Tibial artery (tissue), 4 donors: ENCODE data around the gene ICA1.

Experiments used
- DNase-seq, 2 donors: peaks; one replicate each; pipeline ENCODE4 v3.0.0-alpha.2; 2019
- H3K27ac ChIP-seq, 2 donors: fragments of 200-600 bp; sonication (generic) in 1 of 2; 1 replicate in 1 of 2; 2 replicates in 1 of 2; pipeline ENCODE4 v1.5.1; 2018 to 2019; ENCODE audit warnings: mild to moderate bottlenecking in 1 of 2
- H3K27me3 ChIP-seq, 2 donors: fragments of 200-600 bp; sonication (generic) in 1 of 2; one replicate each; pipeline versions ENCODE4 v1.5.1 to v1.6.0; 2016 to 2019
- H3K36me3 ChIP-seq, 3 donors: fragments of 200-600 bp; sonication (generic) in 2 of 3; one replicate each; pipeline ENCODE4 v1.5.1; 2016 to 2019; ENCODE audit warnings: mild to moderate bottlenecking in 2 of 3
- H3K4me1 ChIP-seq, 4 donors: fragments of 200-600 bp; sonication (generic) in 2 of 4; 1 replicate in 3 of 4; 2 replicates in 1 of 4; pipeline ENCODE4 v1.5.1; 2016 to 2019
- H3K4me3 ChIP-seq, 2 donors: fragments of 200-600 bp; sonication (generic) in 1 of 2; 1 replicate in 1 of 2; 2 replicates in 1 of 2; pipeline ENCODE4 v1.5.1; 2018 to 2019; ENCODE audit warnings: mild to moderate bottlenecking in 2 of 2
- H3K9me3 ChIP-seq, 3 donors: fragments of 200-600 bp; sonication (generic) in 1 of 3; one replicate each; pipeline ENCODE4 v1.5.1; 2016 to 2019
- CTCF ChIP-seq, 2 experiments: fragments of 200-600 bp in 1 of 2; fragments of 450-650 bp in 1 of 2; IDR thresholded peaks; one replicate each; pipeline ENCODE4 v1.5.1; 2017 to 2019; ENCODE audit warnings: antibody characterized with exemption in 2 of 2, mild to moderate bottlenecking in 1 of 2, moderate library complexity in 1 of 2
- intact Hi-C: fragments of 100-400 bp; cut with DNase I; formaldehyde crosslinking; loops from one replicate; pipeline ENCODE4 v1.15.0; 2023; ENCODE audit warnings: low total_unique reads

ICA1 gene

GRCh38 chr7:8151161-8151725 is 110.7 kb downstream of the ICA1 start:
- Histone ChIP-seq H3K9me3 (no peaks in the 10 kb centered on the region), H3K36me3 (no peaks in the 10 kb centered on the region), H3K27me3 (no peaks in the 10 kb centered on the region), H3K27ac (no peak overlapping the region), H3K4me3 (no peak overlapping the region), H3K4me1 (no peaks in the 10 kb centered on the region)
- DNase-seq: no peak
- no peak for TF ChIP-seq CTCF (IDR thresholded peaks at IDR 0.05)
- intact Hi-C loops: no loop called here

DNA sequence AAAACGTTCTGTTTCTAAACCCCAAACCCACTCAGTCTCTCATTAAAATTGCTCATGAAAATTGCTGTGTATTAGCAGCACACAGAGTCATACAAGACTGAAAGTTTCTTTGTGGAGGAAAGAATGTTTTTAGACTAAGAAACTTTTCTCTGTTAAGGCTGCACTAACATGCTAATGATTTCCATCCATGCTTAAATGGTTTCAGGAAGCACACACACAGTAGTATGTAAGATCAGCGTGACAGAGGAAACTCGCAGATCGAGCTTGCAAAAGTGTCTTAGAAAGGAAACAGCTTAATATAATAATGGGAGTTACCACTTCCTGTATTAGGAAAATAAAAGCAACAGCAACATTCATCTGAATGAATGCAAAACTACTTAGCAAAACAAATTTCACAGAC is 112.7 kb downstream of the ICA1 start:
- DNase-seq: no peak
- intact Hi-C loops: no loop called here
- no peak for TF ChIP-seq CTCF (IDR thresholded peaks at IDR 0.05)

DNA sequence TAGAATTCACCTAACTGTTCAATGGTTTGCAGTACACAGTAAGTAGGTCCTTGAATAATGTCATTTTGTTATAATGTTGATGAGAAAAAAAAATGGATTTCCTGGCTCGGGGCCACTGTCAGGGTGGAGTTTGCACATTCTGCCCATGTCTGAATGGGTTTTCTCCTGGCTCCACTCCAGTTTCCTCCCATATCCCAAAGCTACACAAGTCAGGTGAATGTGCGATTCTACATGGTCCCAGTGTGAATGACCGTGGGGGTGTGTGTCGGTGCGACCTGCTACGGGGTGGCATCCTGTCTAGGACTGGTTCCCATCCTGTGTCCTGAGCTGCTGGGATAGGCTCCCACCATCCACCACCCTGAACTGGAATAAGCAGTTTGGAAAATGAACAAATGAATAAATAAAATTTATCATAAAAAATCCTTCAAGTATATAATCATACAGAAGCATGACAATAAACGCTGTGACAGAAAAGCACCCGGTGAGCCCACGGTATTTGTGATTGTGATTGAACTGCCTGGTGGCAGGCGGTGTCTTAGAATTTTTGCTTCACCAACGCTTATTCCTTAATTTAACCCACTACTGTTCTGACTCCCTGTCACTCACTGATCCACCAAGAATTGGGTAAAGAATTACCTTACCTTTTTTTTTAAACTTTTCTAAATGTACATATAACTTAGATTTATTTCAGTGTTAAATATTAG is 114.1 kb downstream of the ICA1 start:
- Histone ChIP-seq H3K27me3 (no peaks in the 10 kb centered on the region), H3K4me3 (no peak overlapping the region), H3K4me1 (no peaks in the 10 kb centered on the region), H3K9me3 (no peaks in the 10 kb centered on the region), H3K36me3 (no peaks in the 10 kb centered on the region), H3K27ac (no peak overlapping the region)
- intact Hi-C loops: no loop called here
- no peak for TF ChIP-seq CTCF (IDR thresholded peaks at IDR 0.05)
- no peak for DNase-seq

More for the DNA sequence above, 112.7 kb downstream of the ICA1 start:
- no peak overlapping the region for H3K27ac ChIP-seq
- no peaks in the 10 kb centered on the region for H3K27me3 ChIP-seq
- no peaks in the 10 kb centered on the region for H3K9me3 ChIP-seq
- H3K4me3 ChIP-seq: no peak overlapping the region
- H3K4me1 ChIP-seq: no peaks in the 10 kb centered on the region
- H3K36me3 ChIP-seq: no peaks in the 10 kb centered on the region

GRCh38 chr7:8146788-8147413 is 115.1 kb downstream of the ICA1 start:
- no peaks in the 10 kb centered on the region for H3K36me3 ChIP-seq
- no peaks in the 10 kb centered on the region for H3K27me3 ChIP-seq
- no peak for TF ChIP-seq CTCF (IDR thresholded peaks at IDR 0.05)
- H3K4me3 ChIP-seq: no peak overlapping the region
- no peaks in the 10 kb centered on the region for H3K9me3 ChIP-seq
- no peak for DNase-seq
- H3K27ac ChIP-seq: no peak overlapping the region
- no peaks in the 10 kb centered on the region for H3K4me1 ChIP-seq
- intact Hi-C loops: no loop called here

DNA sequence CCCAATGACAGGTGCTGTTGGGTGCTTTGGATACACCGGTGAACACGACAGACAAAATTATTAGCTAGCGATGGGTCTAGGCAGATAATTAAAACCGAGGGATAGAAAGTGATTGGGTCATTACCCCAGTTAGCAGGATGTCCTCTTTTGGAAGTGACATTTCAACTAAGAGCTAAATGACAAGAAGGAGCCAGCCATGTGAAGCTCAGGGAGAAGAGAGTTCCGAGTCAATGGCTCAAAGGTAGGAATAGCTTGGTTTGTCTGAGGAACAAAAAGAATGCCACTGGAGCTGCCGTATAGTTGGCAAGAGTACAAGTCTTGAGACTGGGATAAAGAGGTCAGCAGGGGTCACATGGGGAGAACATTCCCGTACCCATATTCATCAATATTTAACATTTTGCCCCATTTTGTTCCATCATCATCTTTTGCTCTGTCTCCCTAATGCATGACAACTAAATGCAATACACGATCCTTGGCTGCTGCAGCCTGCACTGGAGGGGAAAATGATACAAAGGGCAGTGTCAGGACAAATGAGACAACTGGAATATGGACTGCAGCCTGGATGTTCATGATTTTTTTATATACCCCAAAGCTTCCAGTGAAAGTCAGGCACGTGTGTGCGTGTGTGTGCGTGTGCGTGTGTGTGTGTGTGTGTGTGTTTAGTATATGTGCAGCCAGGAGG is 115.7 kb downstream of the ICA1 start:
- no peak for DNase-seq
- Histone ChIP-seq H3K4me1 (no peaks in the 10 kb centered on the region), H3K27me3 (no peaks in the 10 kb centered on the region), H3K9me3 (no peaks in the 10 kb centered on the region), H3K36me3 (no peaks in the 10 kb centered on the region), H3K27ac (no peak overlapping the region), H3K4me3 (no peak overlapping the region)
- intact Hi-C loops: no loop called here
- no peak for TF ChIP-seq CTCF (IDR thresholded peaks at IDR 0.05)
